22Rv1 (cell line): Measurements from ENCODE around the gene TDO2.

Source experiments
- CTCF ChIP-seq: fragments of 450-650 bp; IDR thresholded peaks from 2 replicates; pipeline ENCODE4 v1.5.1; 2017; ENCODE audit warnings: mild to moderate bottlenecking
- ZFX ChIP-seq: fragments of 450-650 bp; IDR thresholded peaks from 2 replicates; pipeline ENCODE4 v1.6.1; 2017; ENCODE audit warnings: antibody characterized with exemption, borderline replicate concordance

GRCh38 chr4:155875878-155876277 is 27.6 kb upstream of the TDO2 start:
- TF ChIP-seq CTCF (no peak), ZFX (no peak)
